Activated CD8-positive, alpha-beta T cell treated with anti-CD3 and anti-CD28 coated beads for 36 hours (primary cell): ENCODE data around the gene ZDHHC1. TPM values are rescaled to one million over a fixed set of nuclear protein-coding genes. Genes with fewer than 3 reads are reported as not detected.
"Not testable (repeated sequence)": the region's sequence is repeated elsewhere in the genome, so short reads cannot be mapped to it uniquely, and the experiment has no call there.

Experiments used
- ATAC-seq: fragments of 200-7000 bp; cut with Tn5 transposase; one replicate; pipeline ENCODE4 v1.10.0; 2021; ENCODE audit warnings: mild to moderate bottlenecking, moderate library complexity
- CTCF ChIA-PET: fragments of 350-600 bp; sonication (Branson Sonifier 250); formaldehyde crosslinking; loops from one replicate; lab custom pipeline; 2021; ENCODE audit warnings: antibody characterized with exemption; lab: Charles Lee
- POLR2A ChIA-PET: fragments of 350-600 bp; sonication (Branson Sonifier 250); formaldehyde crosslinking; loops from one replicate; lab custom pipeline; 2021; ENCODE audit warnings: antibody characterized with exemption; lab: Charles Lee
- DNase-seq: peaks from one replicate; pipeline ENCODE4 v3.0.0-alpha.2; 2020
- H3K27ac Mint-ChIP-seq: one replicate; pipeline ENCODE4 v1.8.0; 2021; ENCODE audit warnings: mild to moderate bottlenecking, mixed read lengths
- H3K27me3 Mint-ChIP-seq: one replicate; pipeline ENCODE4 v1.8.0; 2021; ENCODE audit warnings: mixed read lengths
- H3K36me3 Mint-ChIP-seq: one replicate; pipeline ENCODE4 v1.8.0; 2021; ENCODE audit warnings: low read depth, mixed read lengths
- H3K4me1 Mint-ChIP-seq: one replicate; pipeline ENCODE4 v1.8.0; 2021; ENCODE audit warnings: low read depth, mixed read lengths
- H3K4me3 Mint-ChIP-seq: one replicate; pipeline ENCODE4 v1.8.0; 2021; ENCODE audit warnings: mild to moderate bottlenecking, moderate library complexity, mixed read lengths
- H3K9me3 Mint-ChIP-seq: one replicate; pipeline ENCODE4 v1.8.0; 2021; ENCODE audit warnings: mixed read lengths
- intact Hi-C: fragments of 100-400 bp; cut with micrococcal nuclease; formaldehyde crosslinking; loops from one replicate; pipeline ENCODE4 v1.10.0; 2022
- total RNA-seq, 2 experiments: library from RNA; stranded (reverse); gene quantifications; one replicate each; pipeline ENCODE4 v1.2.3, GENCODE V29; 2021
- TF ChIP-seq, protein P1 (sequence below): fragments of 200-600 bp; IDR thresholded peaks from one replicate; pipeline ENCODE4 v1.8.0; 2022; ENCODE audit warnings: antibody characterized with exemption, mild to moderate bottlenecking

The ZDHHC1 gene
- total RNA-seq, 2 experiments from 2014 or later = 0.54 to 0.60 TPM

DNA sequence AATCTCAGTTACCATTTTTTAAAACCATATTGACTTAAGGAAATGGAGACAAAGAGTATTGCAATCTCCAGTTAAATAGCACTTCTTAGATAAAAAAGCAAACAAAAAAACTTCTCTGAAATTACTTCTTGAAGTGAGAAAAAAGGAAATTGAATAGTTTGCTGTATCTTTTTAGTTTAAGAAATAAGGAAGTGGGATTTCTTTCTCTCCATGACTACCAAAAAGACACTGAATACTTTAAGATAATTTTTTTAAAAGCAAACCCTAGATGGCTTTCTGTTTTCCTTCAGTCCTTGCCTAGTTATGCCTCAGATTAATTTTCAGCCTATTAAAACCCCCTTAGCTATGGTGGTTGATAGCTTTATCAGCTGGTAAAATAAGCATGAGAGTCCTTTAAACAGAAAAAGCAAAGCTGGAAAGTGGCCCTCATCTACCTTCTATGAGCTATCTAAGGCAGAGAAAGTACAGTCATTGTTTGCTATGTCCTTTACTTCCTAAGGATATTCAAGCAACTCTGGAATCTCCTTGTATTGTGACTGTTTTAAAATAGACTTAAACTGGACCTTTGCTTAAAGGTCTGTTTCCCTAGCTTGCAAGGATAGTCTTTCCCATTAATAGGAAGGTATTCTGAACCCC is 51.6 kb downstream of the ZDHHC1 start:
- no peaks in the 10 kb centered on the region for H3K36me3 Mint-ChIP-seq
- intact Hi-C loops = no loop called here
- ATAC-seq (no peak), DNase-seq (no peak)
- ChIA-PET CTCF (interaction anchor here (0.8 to 2.1 kb wide), 6 partner anchors 15 to 80 kb away, joined by 3 to 5 read pairs (median 4); no protein-coding TSS in a partner anchor), POLR2A (no interaction called here)
- no peak overlapping the region for H3K27ac Mint-ChIP-seq
- no peaks in the 10 kb centered on the region for H3K9me3 Mint-ChIP-seq
- peaks cover 4% of the 10 kb centered on the region for H3K27me3 Mint-ChIP-seq
- peaks cover 5% of the 10 kb centered on the region for H3K4me1 Mint-ChIP-seq
- TF ChIP-seq, protein P1, sequence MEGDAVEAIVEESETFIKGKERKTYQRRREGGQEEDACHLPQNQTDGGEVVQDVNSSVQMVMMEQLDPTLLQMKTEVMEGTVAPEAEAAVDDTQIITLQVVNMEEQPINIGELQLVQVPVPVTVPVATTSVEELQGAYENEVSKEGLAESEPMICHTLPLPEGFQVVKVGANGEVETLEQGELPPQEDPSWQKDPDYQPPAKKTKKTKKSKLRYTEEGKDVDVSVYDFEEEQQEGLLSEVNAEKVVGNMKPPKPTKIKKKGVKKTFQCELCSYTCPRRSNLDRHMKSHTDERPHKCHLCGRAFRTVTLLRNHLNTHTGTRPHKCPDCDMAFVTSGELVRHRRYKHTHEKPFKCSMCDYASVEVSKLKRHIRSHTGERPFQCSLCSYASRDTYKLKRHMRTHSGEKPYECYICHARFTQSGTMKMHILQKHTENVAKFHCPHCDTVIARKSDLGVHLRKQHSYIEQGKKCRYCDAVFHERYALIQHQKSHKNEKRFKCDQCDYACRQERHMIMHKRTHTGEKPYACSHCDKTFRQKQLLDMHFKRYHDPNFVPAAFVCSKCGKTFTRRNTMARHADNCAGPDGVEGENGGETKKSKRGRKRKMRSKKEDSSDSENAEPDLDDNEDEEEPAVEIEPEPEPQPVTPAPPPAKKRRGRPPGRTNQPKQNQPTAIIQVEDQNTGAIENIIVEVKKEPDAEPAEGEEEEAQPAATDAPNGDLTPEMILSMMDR = no peak
- no peak overlapping the region for H3K4me3 Mint-ChIP-seq

DNA sequence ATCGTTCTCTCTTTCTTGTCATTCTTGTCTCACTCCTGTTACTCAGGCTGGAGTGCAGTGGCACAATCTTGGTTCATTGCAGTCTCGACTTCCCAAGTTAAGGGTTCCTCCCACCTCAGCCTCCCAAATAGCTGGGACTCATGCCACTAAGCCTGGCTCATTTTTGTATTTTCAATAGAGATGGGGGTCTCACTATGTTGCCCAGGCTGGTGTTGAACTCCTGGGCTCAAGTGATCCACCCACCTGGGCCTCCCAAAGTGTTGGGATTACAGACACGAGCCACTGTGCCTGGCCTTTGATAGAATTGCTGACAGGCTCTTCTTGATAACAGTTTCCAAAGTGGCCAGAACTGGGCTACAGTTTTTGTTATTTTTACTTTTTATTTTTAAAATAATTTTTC is 55.2 kb downstream of the ZDHHC1 start:
- TF ChIP-seq, protein P1 = no peak
- DNase-seq (no peak), ATAC-seq (no peak)
- H3K27ac Mint-ChIP-seq = no peak overlapping the region
- intact Hi-C loops = no loop called here
- H3K36me3 Mint-ChIP-seq = no peaks in the 10 kb centered on the region
- H3K9me3 Mint-ChIP-seq = no peaks in the 10 kb centered on the region
- CTCF ChIA-PET = interaction anchor here (1.6 kb wide), 1 partner anchor 33 kb away, joined by 5 read pairs; no protein-coding TSS in a partner anchor
- POLR2A ChIA-PET = interaction anchor here (1.2 kb wide), 1 partner anchor 20 kb away, joined by 3 read pairs; no protein-coding TSS in a partner anchor
- H3K27me3 Mint-ChIP-seq = peaks cover 9% of the 10 kb centered on the region
- H3K4me1 Mint-ChIP-seq = peaks cover 7% of the 10 kb centered on the region
- no peak overlapping the region for H3K4me3 Mint-ChIP-seq

DNA sequence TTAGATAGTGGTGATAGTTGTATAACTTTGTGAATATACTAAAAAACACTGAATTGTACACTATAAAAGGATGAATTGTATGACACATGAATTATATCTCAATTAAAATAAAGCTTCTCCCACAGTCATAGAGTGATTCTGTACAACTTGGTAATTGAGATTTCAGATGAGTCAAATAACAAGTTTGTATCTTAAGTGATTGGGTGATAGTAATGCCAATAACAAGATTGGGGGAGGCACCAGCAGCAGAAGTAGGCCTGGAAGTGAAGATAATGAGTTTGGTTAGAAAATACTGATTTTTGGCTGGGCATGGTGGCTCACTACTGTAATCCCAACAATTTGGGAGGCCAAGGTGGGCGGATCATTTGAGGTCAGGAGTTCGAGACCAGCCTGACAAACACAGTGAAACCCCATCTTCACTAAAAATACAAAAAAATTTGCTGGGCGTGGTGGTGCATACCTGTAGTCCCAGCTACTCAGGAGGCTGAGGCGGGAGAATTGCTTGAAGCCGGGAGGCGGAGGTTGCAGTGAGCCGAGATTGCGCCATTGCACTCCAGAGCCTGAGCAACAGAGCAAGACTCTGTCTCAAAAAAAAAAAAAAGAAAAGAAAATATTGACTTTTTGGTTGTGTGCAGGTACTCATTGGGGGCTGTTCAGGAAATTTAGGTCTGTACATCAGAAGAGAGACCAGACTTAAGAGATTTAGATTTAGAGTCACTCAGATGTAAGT is 56.6 kb downstream of the ZDHHC1 start:
- DNase-seq, ATAC-seq, H3K4me1 Mint-ChIP-seq, intact Hi-C loops, H3K9me3 Mint-ChIP-seq, H3K27ac Mint-ChIP-seq, H3K4me3 Mint-ChIP-seq, H3K36me3 Mint-ChIP-seq, H3K27me3 Mint-ChIP-seq: not testable (repeated sequence)
- ChIA-PET CTCF (interaction anchor here (1.1 to 1.6 kb wide), 2 partner anchors 32 to 68 kb away, joined by 3 to 5 read pairs; no protein-coding TSS in a partner anchor), POLR2A (interaction anchor here (0.6 kb wide), 1 partner anchor 632 kb away, joined by 3 read pairs; no protein-coding TSS in a partner anchor)

DNA sequence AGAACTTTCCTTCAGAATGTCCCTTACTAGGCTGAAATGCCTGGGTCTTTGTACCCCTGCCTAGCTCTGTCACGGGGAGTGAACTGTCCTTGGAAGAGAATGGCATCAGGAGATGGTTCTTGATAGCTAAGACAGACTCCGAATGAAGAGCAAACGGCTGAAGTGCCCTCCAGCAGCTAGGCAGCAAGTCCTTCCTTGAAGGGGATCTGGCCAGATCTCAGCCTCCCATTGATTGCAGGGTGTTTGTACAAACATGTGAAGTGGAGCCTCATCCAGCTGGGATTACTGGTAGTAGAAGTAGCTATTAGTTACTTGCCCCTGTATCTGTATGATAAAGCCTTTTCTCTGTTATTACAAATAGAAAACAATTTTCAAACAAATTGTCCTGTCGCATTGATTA is 58.7 kb downstream of the ZDHHC1 start:
- H3K27ac Mint-ChIP-seq = no peak overlapping the region
- H3K4me3 Mint-ChIP-seq = no peak overlapping the region
- no peak for DNase-seq
- no peaks in the 10 kb centered on the region for H3K36me3 Mint-ChIP-seq
- TF ChIP-seq, protein P1 = no peak
- H3K4me1 Mint-ChIP-seq = peaks cover 2% of the 10 kb centered on the region
- CTCF ChIA-PET = interaction anchor here (0.8 to 2.0 kb wide), 8 partner anchors 9 to 91 kb away, joined by 3 to 5 read pairs (median 3); partner anchors contain the start of genes KCTD19 and LRRC36
- POLR2A ChIA-PET = no interaction called here
- intact Hi-C loops = no loop called here
- peaks cover 5% of the 10 kb centered on the region for H3K27me3 Mint-ChIP-seq
- no peaks in the 10 kb centered on the region for H3K9me3 Mint-ChIP-seq
- no peak for ATAC-seq

DNA sequence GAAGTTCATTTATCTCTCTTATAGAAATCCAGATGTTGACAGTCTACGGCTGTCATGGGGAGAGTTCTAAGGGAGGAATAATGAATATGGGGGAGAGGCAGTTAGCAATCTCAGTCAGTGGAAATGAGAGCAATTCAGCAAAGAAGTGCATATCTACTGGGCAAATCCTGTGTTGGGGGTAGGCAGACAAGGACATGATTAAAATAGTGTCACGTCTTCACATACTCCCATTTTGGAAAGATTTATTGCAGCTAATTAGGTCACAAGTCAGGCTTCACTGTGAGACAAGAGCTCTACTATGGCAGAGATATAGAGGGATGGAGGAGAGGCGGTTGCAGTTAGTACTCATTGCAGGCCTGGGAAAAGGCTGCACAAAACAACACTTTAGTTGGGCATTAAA is 59.9 kb downstream of the ZDHHC1 start:
- H3K9me3 Mint-ChIP-seq = no peaks in the 10 kb centered on the region
- ATAC-seq (no peak), DNase-seq (no peak)
- peaks cover 5% of the 10 kb centered on the region for H3K27me3 Mint-ChIP-seq
- intact Hi-C loops = no loop called here
- H3K27ac Mint-ChIP-seq = no peak overlapping the region
- H3K36me3 Mint-ChIP-seq = no peaks in the 10 kb centered on the region
- TF ChIP-seq, protein P1 = no peak
- ChIA-PET CTCF (interaction anchor here (1.1 to 2.0 kb wide), 4 partner anchors 17 to 92 kb away, joined by 3 to 5 read pairs (median 4); no protein-coding TSS in a partner anchor), POLR2A (no interaction called here)
- peaks cover 2% of the 10 kb centered on the region for H3K4me1 Mint-ChIP-seq
- H3K4me3 Mint-ChIP-seq = no peak overlapping the region

DNA sequence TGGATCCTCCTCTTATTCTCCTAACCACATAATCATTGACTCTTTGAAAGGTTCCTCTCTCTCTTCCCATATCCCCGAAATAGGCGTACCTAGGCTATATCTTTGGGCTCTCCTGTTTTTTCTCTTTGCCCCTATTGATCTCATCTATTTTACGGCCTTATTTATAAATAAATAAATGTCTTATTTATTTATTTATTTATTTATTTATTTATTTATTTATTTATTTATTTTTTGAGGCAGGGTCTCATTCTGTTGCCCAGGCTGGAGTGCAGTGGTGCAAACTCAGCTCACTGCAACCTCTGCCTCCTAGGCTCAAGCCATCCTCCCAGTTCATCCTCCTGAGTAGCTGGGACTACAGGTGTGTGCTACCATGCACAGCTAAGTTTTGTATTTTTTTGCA is 63.8 kb downstream of the ZDHHC1 start:
- H3K36me3 Mint-ChIP-seq, H3K4me1 Mint-ChIP-seq, H3K27me3 Mint-ChIP-seq, intact Hi-C loops, DNase-seq, H3K4me3 Mint-ChIP-seq, H3K9me3 Mint-ChIP-seq, ATAC-seq, H3K27ac Mint-ChIP-seq: not testable (repeated sequence)
- ChIA-PET CTCF (interaction anchor here (0.5 to 2.4 kb wide), 5 partner anchors 13 to 558 kb away, joined by 3 to 7 read pairs (median 3); no protein-coding TSS in a partner anchor), POLR2A (interaction anchor here (0.6 kb wide), 1 partner anchor 76 kb away, joined by 3 read pairs; no protein-coding TSS in a partner anchor)
